H1 (cell line): ENCODE measurements around the gene ABHD12B. TPM values are rescaled to one million over a fixed set of nuclear protein-coding genes. Genes with fewer than 3 reads are reported as not detected.

Experiments used
- CBX5 ChIP-seq: fragments of 300-800, 300-1000 bp; sonication (generic); IDR thresholded peaks from 2 replicates; pipeline ENCODE4 v1.7.1; 2016; ENCODE audit warnings: antibody characterized with exemption, low read length, low read depth
- CBX8 ChIP-seq: fragments of 300-800, 300-1000 bp; sonication (generic); IDR thresholded peaks from 2 replicates; pipeline ENCODE4 v1.7.1; 2016; ENCODE audit warnings: low read depth, low read length, borderline replicate concordance
- CEBPB ChIP-seq: IDR thresholded peaks from 2 replicates; pipeline ENCODE4 v1.6.1; 2012; ENCODE audit warnings: low read depth, low read length
- CREB1 ChIP-seq: IDR thresholded peaks from 2 replicates; pipeline ENCODE4 v1.6.1; 2012; ENCODE audit warnings: inconsistent platforms
- CTBP2 ChIP-seq: IDR thresholded peaks from 2 replicates; pipeline ENCODE4 v1.7.0; 2011; ENCODE audit warnings: borderline replicate concordance, mild to moderate bottlenecking, moderate library complexity, mixed read lengths, low read length; ENCODE audit not compliant: insufficient read depth, insufficient read length
- CTCF ChIP-seq, 3 experiments: IDR thresholded peaks; 1 replicate in 2 of 3; 2 replicates in 1 of 3; pipeline versions ENCODE4 v1.5.1 to v1.6.1; 2011; ENCODE audit warnings: low read length in 3 of 3, mild to moderate bottlenecking in 3 of 3, inconsistent platforms in 2 of 3, low read depth in 1 of 3, moderate library complexity in 1 of 3; ENCODE audit not compliant: insufficient read depth in 1 of 3; ENCODE audit errors: control extremely low read depth in 1 of 3
- E2F6 ChIP-seq: IDR thresholded peaks from 2 replicates; pipeline ENCODE4 v1.6.1; 2012; ENCODE audit warnings: inconsistent platforms
- FOSL1 ChIP-seq: IDR thresholded peaks from 2 replicates; pipeline ENCODE4 v1.6.1; 2011; ENCODE audit warnings: mild to moderate bottlenecking, low read depth, low read length, moderate library complexity; ENCODE audit not compliant: insufficient read depth
- HDAC2 ChIP-seq, 2 experiments: fragments of 300-600 bp in 1 of 2; sonication (generic) in 1 of 2; IDR thresholded peaks; 2 replicates each; pipeline ENCODE4 v1.6.1; 2011 to 2012; ENCODE audit warnings: low read depth in 2 of 2, low read length in 2 of 2, mild to moderate bottlenecking in 2 of 2, moderate library complexity in 2 of 2, borderline replicate concordance in 1 of 2, inconsistent platforms in 1 of 2
- HDAC6 ChIP-seq: IDR thresholded peaks from one replicate; pipeline ENCODE4 v1.7.1; 2012; ENCODE audit warnings: low read depth, mild to moderate bottlenecking, inconsistent platforms, low read length, moderate library complexity
- KDM4A ChIP-seq: IDR thresholded peaks from one replicate; pipeline ENCODE4 v1.7.1; 2012; ENCODE audit warnings: low read depth, mild to moderate bottlenecking, moderate library complexity, low read length, inconsistent platforms; ENCODE audit not compliant: severe bottlenecking
- MAFK ChIP-seq: IDR thresholded peaks from 2 replicates; pipeline ENCODE4 v1.6.1; 2012; ENCODE audit warnings: low read depth, mild to moderate bottlenecking, improper control_type of control experiment, low read length
- NANOG ChIP-seq: IDR thresholded peaks from 2 replicates; pipeline ENCODE4 v1.6.1; 2011; ENCODE audit warnings: low read length, low read depth, mild to moderate bottlenecking, inconsistent platforms; ENCODE audit not compliant: insufficient read depth, poor library complexity, severe bottlenecking
- POU5F1 ChIP-seq: IDR thresholded peaks from 2 replicates; pipeline ENCODE4 v1.6.1; 2011; ENCODE audit warnings: low read depth, mild to moderate bottlenecking, low read length, moderate library complexity
- RBBP5 ChIP-seq: IDR thresholded peaks from 2 replicates; pipeline ENCODE4 v1.7.1; 2012; ENCODE audit warnings: low read depth, mild to moderate bottlenecking, inconsistent platforms, low read length, moderate library complexity, borderline replicate concordance
- RNF2 ChIP-seq: fragments of 200-900, 300-1000 bp; sonication (generic); IDR thresholded peaks from 2 replicates; pipeline ENCODE4 v1.7.1; 2016; ENCODE audit warnings: borderline replicate concordance, low read depth, mild to moderate bottlenecking, antibody characterized with exemption, low read length; ENCODE audit not compliant: poor library complexity, severe bottlenecking; ENCODE audit errors: missing control alignments
- TBP ChIP-seq: IDR thresholded peaks from 2 replicates; pipeline ENCODE4 v1.6.1; 2011; ENCODE audit warnings: low read depth, low read length, improper control_type of control experiment
- YY1 ChIP-seq: IDR thresholded peaks from 2 replicates; pipeline ENCODE4 v1.6.1; 2011; ENCODE audit warnings: low read depth, mild to moderate bottlenecking, low read length
- polyA plus RNA-seq, 7 experiments: library from polyadenylated mRNA; depleted of rRNA in 3 of 7; stranded (reverse) in 5 of 7; unstranded in 2 of 7; fragments of >200 nt in 5 of 7; fragments of 200-250 nt in 2 of 7; gene quantifications; 1 replicate in 5 of 7; 2 replicates in 1 of 7; 4 replicates in 1 of 7; pipeline versions ENCODE4 v1.2.1 to v1.2.3, GENCODE V29; 2011 to 2013; ENCODE audit warnings: missing spikeins in 2 of 7, mixed read lengths in 2 of 7
- total RNA-seq: library from RNA; stranded (reverse); fragmentation: NEBNext Ultra II Directional; extraction: Animal tissue kit (Norgen Biotek cat#: 25700); gene quantifications from 2 replicates; pipeline ENCODE4 v1.2.1, GENCODE V29; 2021
- TF ChIP-seq, protein P1 (sequence below): IDR thresholded peaks from 2 replicates; pipeline ENCODE4 v1.6.1; 2012; ENCODE audit warnings: inconsistent platforms

Gene ABHD12B
- total and polyA plus RNA-seq, 2 of the 8 experiments (the other 6 are each of a cell fraction or from before 2014, with no cell fraction given): 4.0 to 102 TPM

DNA sequence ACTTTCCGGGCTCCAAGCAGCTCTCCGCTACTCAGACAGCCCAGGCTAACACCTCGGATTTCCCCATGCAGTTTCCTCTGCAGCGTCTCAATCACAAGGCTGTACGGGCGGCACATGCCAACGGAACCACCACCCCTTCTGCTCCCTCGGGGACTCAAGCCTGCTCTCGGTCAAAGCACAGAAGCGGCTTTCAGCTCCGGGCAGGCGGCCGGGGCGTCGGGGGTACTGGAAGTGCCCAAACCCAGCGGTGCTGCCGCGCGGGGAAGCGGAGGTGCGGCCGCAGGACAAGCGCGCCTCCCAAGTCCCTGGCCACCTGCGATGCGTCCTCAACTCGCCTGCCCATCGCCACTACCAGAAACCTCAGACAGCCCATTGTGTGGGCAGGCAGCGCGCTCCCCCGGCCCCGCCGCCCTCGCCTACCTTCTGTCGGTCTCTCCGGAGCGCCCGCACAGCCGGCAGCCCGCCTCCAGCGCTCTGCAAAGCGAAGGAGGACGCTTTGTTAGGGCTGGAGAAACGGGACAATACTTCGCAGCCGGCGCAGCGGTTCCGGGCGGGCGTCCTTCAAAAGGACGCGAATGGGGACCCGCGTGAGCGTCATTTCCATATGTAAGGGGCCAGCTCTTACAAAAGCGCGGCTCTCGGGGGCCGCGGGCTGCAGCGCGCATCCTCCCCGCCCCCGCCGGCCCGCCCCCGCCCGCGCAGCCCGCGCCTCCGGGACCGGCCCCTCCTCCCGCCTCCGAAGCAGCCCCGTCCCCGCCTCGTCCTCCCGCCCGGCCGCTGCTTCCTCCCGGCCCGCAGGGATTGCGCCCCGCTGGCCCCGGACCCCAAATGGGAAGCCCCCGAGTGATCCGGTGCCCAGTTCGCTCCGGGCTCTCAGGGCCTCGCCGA is 41.6 kb upstream of the ABHD12B start (continued):
- TF ChIP-seq YY1 (no peak), TBP (peak; percentile 37; the same call in 1 of the 2 replicates), NANOG (no peak), KDM4A (peak; percentile 62), MAFK (no peak), HDAC6 (no peak), CREB1 (no peak), E2F6 (peak; percentile 41; the same call in 1 of the 2 replicates), CTBP2 (peak; percentile 15), CTCF (IDR thresholded peaks at IDR 0.05; ENCODE audit: control extremely low read depth in 1 of 3, insufficient read depth in 1 of 3, low read depth in 1 of 3, low read length in 3 of 3) (peak in 1 of 3 experiments; percentile 5; a peak in 1 of 4 replicates), CEBPB (no peak), HDAC2 (IDR thresholded peaks at IDR 0.05; ENCODE audit: borderline replicate concordance in 1 of 2, low read depth in 2 of 2, low read length in 2 of 2) (0 out of 4 replicates have a peak, but pooled peaks have one; percentile 44 to 54), RBBP5 (peak; percentile 27), POU5F1 (no peak), RNF2 (peak; percentile 56), CBX8 (no peak), FOSL1 (no peak), CBX5 (no peak)
- TF ChIP-seq, protein P1, sequence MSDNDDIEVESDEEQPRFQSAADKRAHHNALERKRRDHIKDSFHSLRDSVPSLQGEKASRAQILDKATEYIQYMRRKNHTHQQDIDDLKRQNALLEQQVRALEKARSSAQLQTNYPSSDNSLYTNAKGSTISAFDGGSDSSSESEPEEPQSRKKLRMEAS: no peak; the same call in none of the 2 replicates
